GM12878 (cell line): ENCODE data around the gene ARHGEF7. TPM values are rescaled to one million over a fixed set of nuclear protein-coding genes. Genes with fewer than 3 reads are reported as not detected.

Experiments
- ATAC-seq: fragments of 200-7000 bp; cut with Tn5 transposase; 3 replicates; pipeline ENCODE4 v1.9.1; 2020; ENCODE audit warnings: mild to moderate bottlenecking, moderate library complexity
- BruUV-seq: library from RNA; stranded (reverse); fragments of 400-500 nt; replicated peaks from 2 replicates; lab custom pipeline; 2021; lab: Mats Ljungman, UMichigan
- CTCF ChIA-PET: fragments of 300-600 bp; sonication (Branson Sonifier 250); formaldehyde crosslinking; extraction: SDS; loops from one replicate; lab custom pipeline; 2021; ENCODE audit warnings: inconsistent platforms; lab: Yijun Ruan, JAX
- POLR2A ChIA-PET: fragments of 350-600 bp; formaldehyde crosslinking; extraction: SDS; loops from one replicate; lab custom pipeline; 2021; ENCODE audit warnings: inconsistent platforms; lab: Charles Lee
- RAD21 ChIA-PET: fragments of 300-600 bp; sonication (Branson Sonifier 250); formaldehyde crosslinking; loops from one replicate; lab custom pipeline; 2023; ENCODE audit warnings: antibody characterized with exemption; ENCODE audit not compliant: unreplicated experiment; lab: Charles Lee
- SMC1A ChIA-PET: fragments of 300-600 bp; sonication (Branson Sonifier 250); formaldehyde crosslinking; loops from one replicate; lab custom pipeline; 2023; ENCODE audit not compliant: unreplicated experiment, uncharacterized antibody; lab: Charles Lee
- DNase-seq: peaks from one replicate; pipeline ENCODE4 v3.0.0-alpha.2; 2011; ENCODE audit warnings: low read depth, low spot score
- FAIRE-seq: peaks from 3 replicates; lab custom pipeline; 2011; peaks lifted over from hg19 to GRCh38; lab: Jason Lieb, UNC
- H2AFZ ChIP-seq: 2 replicates; pipeline ENCODE4 v1.6.0; 2011; ENCODE audit warnings: low read depth, low read length, control low read depth; ENCODE audit not compliant: control insufficient read depth
- H3K27ac ChIP-seq: 2 replicates; pipeline ENCODE4 v1.5.1; 2011; ENCODE audit warnings: control low read depth; ENCODE audit not compliant: control insufficient read depth, insufficient read depth
- H3K27me3 ChIP-seq, 2 experiments: replicated peaks in 1 of 2; 2 replicates each; pipeline versions ENCODE4 v1.6.0 to v1.6.1; 2011; ENCODE audit warnings: low read length in 1 of 2; ENCODE audit not compliant: control insufficient read depth in 2 of 2, insufficient read depth in 2 of 2
- H3K36me3 ChIP-seq, 2 experiments: 2 replicates each; pipeline ENCODE4 v1.5.1; 2011; ENCODE audit warnings: low read length in 1 of 2; ENCODE audit not compliant: control insufficient read depth in 2 of 2, insufficient read depth in 2 of 2
- H3K4me1 ChIP-seq: 2 replicates; pipeline ENCODE4 v1.6.1; 2011; ENCODE audit warnings: mild to moderate bottlenecking, low read length, moderate library complexity, mixed read lengths; ENCODE audit not compliant: control insufficient read depth, insufficient read depth
- H3K4me2 ChIP-seq: 2 replicates; pipeline ENCODE4 v1.6.0; 2011; ENCODE audit warnings: control low read depth; ENCODE audit not compliant: control insufficient read depth, insufficient read depth
- H3K4me3 ChIP-seq: fragments of 200-600 bp; sonication (generic); 2 replicates; pipeline ENCODE4 v1.5.1; 2016
- H3K79me2 ChIP-seq: 2 replicates; pipeline ENCODE4 v1.6.0; 2011; ENCODE audit warnings: low read length; ENCODE audit not compliant: control insufficient read depth, insufficient read depth
- H3K9ac ChIP-seq: 2 replicates; pipeline ENCODE4 v1.8.0; 2011; ENCODE audit warnings: low read length, control low read depth, mixed read lengths; ENCODE audit not compliant: control insufficient read depth, insufficient read depth
- H3K9me3 ChIP-seq: replicated peaks from 3 replicates; pipeline ENCODE4 v1.5.1; 2011; ENCODE audit warnings: mild to moderate bottlenecking, low read length; ENCODE audit not compliant: control insufficient read depth, insufficient read depth
- H4K20me1 ChIP-seq: 2 replicates; pipeline ENCODE4 v1.6.0; 2011; ENCODE audit not compliant: control insufficient read depth, insufficient read depth
- BCL3 ChIP-seq: IDR thresholded peaks from 2 replicates; pipeline ENCODE4 v1.6.1; 2011; ENCODE audit warnings: borderline replicate concordance, low read depth, mild to moderate bottlenecking, moderate library complexity, low read length; ENCODE audit not compliant: insufficient read depth, poor library complexity, severe bottlenecking
- CHD2 ChIP-seq: IDR thresholded peaks from 2 replicates; pipeline ENCODE4 v1.6.1; 2011; ENCODE audit warnings: low read depth, low read length, improper control_type of control experiment, borderline replicate concordance
- IKZF1 ChIP-seq: fragments of 450-650 bp; conservative IDR thresholded peaks from 2 replicates; pipeline ENCODE4 v1.6.1; 2017; ENCODE audit warnings: antibody characterized with exemption, mild to moderate bottlenecking
- MEF2A ChIP-seq: IDR thresholded peaks from 2 replicates; pipeline ENCODE4 v1.6.1; 2011; ENCODE audit warnings: low read depth, mild to moderate bottlenecking, low read length, moderate library complexity; ENCODE audit not compliant: insufficient read depth
- PAX8 ChIP-seq: fragments of 450-650 bp; IDR thresholded peaks from 2 replicates; pipeline ENCODE4 v1.6.1; 2017; ENCODE audit warnings: mild to moderate bottlenecking, moderate library complexity
- STAT3 ChIP-seq: IDR thresholded peaks from 2 replicates; pipeline ENCODE4 v1.6.1; 2011; ENCODE audit warnings: low read depth, low read length, improper control_type of control experiment
- TAF1 ChIP-seq: IDR thresholded peaks from 2 replicates; pipeline ENCODE4 v1.6.1; 2011; ENCODE audit warnings: mild to moderate bottlenecking, low read depth, low read length, borderline replicate concordance
- WGBS: methylation state at CpG from one replicate; pipeline ENCODE4 v1.1.6; 2016; ENCODE audit warnings: low lambda C conversion rate; ENCODE audit not compliant: insufficient replicate concordance, insufficient coverage; ENCODE audit errors: missing lambda C conversion rate; 5-methylcytosine and 5-hydroxymethylcytosine counted together
- in situ Hi-C: fragments of 300-500 bp; cut with MboI; formaldehyde crosslinking; loops from 9 replicates; pipeline ENCODE4 v1.14.3; 2018; ENCODE audit warnings: mixed read lengths
- intact Hi-C: fragments of 100-400 bp; cut with micrococcal nuclease; formaldehyde crosslinking; loops from one replicate; pipeline ENCODE4 v1.14.2; 2022; ENCODE audit not compliant: unreplicated experiment
- polyA plus RNA-seq, 11 experiments: library from polyadenylated mRNA; depleted of rRNA in 4 of 11; unstranded in 6 of 11; stranded (reverse) in 5 of 11; fragments of >200 nt; fragmentation: Nextera tagmentation in 4 of 11; fragmentation: Illumina TruSeq in 1 of 11; extraction: Ambion mirVana in 4 of 11; extraction: Trizol in 1 of 11; gene quantifications; 1 replicate in 1 of 11; 2 replicates in 10 of 11; pipeline versions ENCODE4 v1.2.1 to v1.2.3, GENCODE V29; 2011 to 2016; ENCODE audit warnings: inconsistent platforms in 2 of 11, missing spikeins in 2 of 11, low read depth in 1 of 11
- total RNA-seq, 4 experiments: library from RNA; depleted of rRNA in 3 of 4; stranded (reverse); fragments of >200 nt in 3 of 4; fragmentation: Illumina TruSeq in 1 of 4; extraction: Trizol in 1 of 4; gene quantifications; 2 replicates each; pipeline versions ENCODE4 v1.2.1 to v1.2.3, GENCODE V29; 2013 to 2021

Gene ARHGEF7
- total and polyA plus RNA-seq, 10 of the 15 experiments (the other 5 are each of a cell fraction or from before 2014, with no cell fraction given), result 4.7 to 65.5 (median 36.6) TPM

- Histone ChIP-seq H2AFZ (no peak overlapping the region), H3K9ac (no peak overlapping the region), H3K9me3 (no peaks in the 10 kb centered on the region; the same call in 2 of the 3 replicates), H3K79me2 (no peaks in the 10 kb centered on the region), H4K20me1 (no peaks in the 10 kb centered on the region), H3K36me3 (no peaks in the 10 kb centered on the region; a peak in 1 of 4 replicates)
- BruUV-seq, result no TSS peak
- CTCF ChIA-PET, result no interaction called here
- no peak for DNase-seq
- in situ Hi-C loops, result no loop called here
- 57% methylated on average over 9 of the region's 9 CpGs for WGBS
- SMC1A ChIA-PET, result no interaction called here
- TF ChIP-seq STAT3 (no peak), TAF1 (no peak), IKZF1 (no peak), MEF2A (no peak), CHD2 (no peak), BCL3 (no peak), PAX8 (no peak)
- TF ChIP-seq, all 136 proteins: peak for 0
- no peaks in the 10 kb centered on the region for H3K4me1 ChIP-seq
- POLR2A ChIA-PET, result no interaction called here
- no peak overlapping the region for H3K4me3 ChIP-seq
- no peak overlapping the region for H3K4me2 ChIP-seq
- H3K27me3 ChIP-seq, result no peaks in the 10 kb centered on the region
- RAD21 ChIA-PET, result no interaction called here
- FAIRE-seq, result no peak
- H3K27ac ChIP-seq, result no peak overlapping the region
- intact Hi-C loops, result no loop called here
- ATAC-seq, result no peak
These were observed 227.6 kb downstream of the ARHGEF7 start for GRCh38 chr13:111342721-111343120.
